Endothelial cell (in vitro differentiated cells): ENCODE data around the gene DET1. TPM values are rescaled to one million over a fixed set of nuclear protein-coding genes. Genes with fewer than 3 reads are reported as not detected.

Experiments used
- DNase-seq: peaks from one replicate; pipeline ENCODE4 v3.0.0; 2021; ENCODE audit warnings: low spot score
- H3K27ac Mint-ChIP-seq: one replicate; pipeline ENCODE4 v1.8.0; 2021; ENCODE audit warnings: mixed read lengths, inconsistent platforms; ENCODE audit not compliant: unreplicated experiment
- H3K27me3 Mint-ChIP-seq: one replicate; pipeline ENCODE4 v1.8.0; 2021; ENCODE audit warnings: mild to moderate bottlenecking, moderate library complexity, mixed read lengths, inconsistent platforms; ENCODE audit not compliant: unreplicated experiment
- H3K36me3 Mint-ChIP-seq: one replicate; pipeline ENCODE4 v1.8.0; 2021; ENCODE audit warnings: mild to moderate bottlenecking, low read depth, mixed read lengths, inconsistent platforms; ENCODE audit not compliant: unreplicated experiment
- H3K4me1 Mint-ChIP-seq: one replicate; pipeline ENCODE4 v1.8.0; 2021; ENCODE audit warnings: mild to moderate bottlenecking, mixed read lengths, inconsistent platforms; ENCODE audit not compliant: unreplicated experiment
- H3K4me3 Mint-ChIP-seq: one replicate; pipeline ENCODE4 v1.8.0; 2021; ENCODE audit warnings: mild to moderate bottlenecking, mixed read lengths, inconsistent platforms; ENCODE audit not compliant: unreplicated experiment
- H3K9me3 Mint-ChIP-seq: one replicate; pipeline ENCODE4 v1.8.0; 2021; ENCODE audit warnings: mixed read lengths, inconsistent platforms; ENCODE audit not compliant: unreplicated experiment
- total RNA-seq: library from RNA; stranded (reverse); fragmentation: NEBNext Ultra II Directional; extraction: Animal tissue kit (Norgen Biotek cat#: 25700); gene quantifications from one replicate; pipeline ENCODE4 v1.2.1, GENCODE V29; 2021; ENCODE audit not compliant: unreplicated experiment
- TF ChIP-seq, protein P1 (sequence below): fragments of 200-600 bp; sonication (generic); IDR thresholded peaks from one replicate; pipeline ENCODE4 v1.5.0; 2021; ENCODE audit warnings: antibody characterized with exemption; ENCODE audit not compliant: unreplicated experiment

The DET1 gene
- total RNA-seq, 1 donor from 2014 or later, result 4.4 TPM

- Mint-ChIP-seq H3K4me3 (no peak overlapping the region), H3K36me3 (no peaks in the 10 kb centered on the region), H3K9me3 (no peaks in the 10 kb centered on the region), H3K27ac (no peak overlapping the region), H3K4me1 (no peaks in the 10 kb centered on the region), H3K27me3 (peaks cover under 1% of the 10 kb centered on the region)
- TF ChIP-seq, protein P1, sequence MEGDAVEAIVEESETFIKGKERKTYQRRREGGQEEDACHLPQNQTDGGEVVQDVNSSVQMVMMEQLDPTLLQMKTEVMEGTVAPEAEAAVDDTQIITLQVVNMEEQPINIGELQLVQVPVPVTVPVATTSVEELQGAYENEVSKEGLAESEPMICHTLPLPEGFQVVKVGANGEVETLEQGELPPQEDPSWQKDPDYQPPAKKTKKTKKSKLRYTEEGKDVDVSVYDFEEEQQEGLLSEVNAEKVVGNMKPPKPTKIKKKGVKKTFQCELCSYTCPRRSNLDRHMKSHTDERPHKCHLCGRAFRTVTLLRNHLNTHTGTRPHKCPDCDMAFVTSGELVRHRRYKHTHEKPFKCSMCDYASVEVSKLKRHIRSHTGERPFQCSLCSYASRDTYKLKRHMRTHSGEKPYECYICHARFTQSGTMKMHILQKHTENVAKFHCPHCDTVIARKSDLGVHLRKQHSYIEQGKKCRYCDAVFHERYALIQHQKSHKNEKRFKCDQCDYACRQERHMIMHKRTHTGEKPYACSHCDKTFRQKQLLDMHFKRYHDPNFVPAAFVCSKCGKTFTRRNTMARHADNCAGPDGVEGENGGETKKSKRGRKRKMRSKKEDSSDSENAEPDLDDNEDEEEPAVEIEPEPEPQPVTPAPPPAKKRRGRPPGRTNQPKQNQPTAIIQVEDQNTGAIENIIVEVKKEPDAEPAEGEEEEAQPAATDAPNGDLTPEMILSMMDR, result no peak
- DNase-seq, result no peak
These were observed 32.8 kb upstream of the DET1 start for GRCh38 chr15:88579322-88579721.

- H3K4me1 Mint-ChIP-seq, result no peaks in the 10 kb centered on the region
- H3K4me3 Mint-ChIP-seq, result no peak overlapping the region
- H3K36me3 Mint-ChIP-seq, result no peaks in the 10 kb centered on the region
- TF ChIP-seq, protein P1, result no peak
- no peak overlapping the region for H3K27ac Mint-ChIP-seq
- no peak for DNase-seq
- no peaks in the 10 kb centered on the region for H3K9me3 Mint-ChIP-seq
- H3K27me3 Mint-ChIP-seq, result peaks cover 5% of the 10 kb centered on the region
These were observed 28.2 kb upstream of the DET1 start for GRCh38 chr15:88574655-88575054.

- no peak overlapping the region for H3K27ac Mint-ChIP-seq
- H3K4me1 Mint-ChIP-seq, result no peaks in the 10 kb centered on the region
- no peak for DNase-seq
- no peak overlapping the region for H3K4me3 Mint-ChIP-seq
- H3K9me3 Mint-ChIP-seq, result no peaks in the 10 kb centered on the region
- peaks cover 5% of the 10 kb centered on the region for H3K27me3 Mint-ChIP-seq
- TF ChIP-seq, protein P1, result no peak
- H3K36me3 Mint-ChIP-seq, result no peaks in the 10 kb centered on the region
These were observed 27.6 kb upstream of the DET1 start for GRCh38 chr15:88574077-88574476.

DNA sequence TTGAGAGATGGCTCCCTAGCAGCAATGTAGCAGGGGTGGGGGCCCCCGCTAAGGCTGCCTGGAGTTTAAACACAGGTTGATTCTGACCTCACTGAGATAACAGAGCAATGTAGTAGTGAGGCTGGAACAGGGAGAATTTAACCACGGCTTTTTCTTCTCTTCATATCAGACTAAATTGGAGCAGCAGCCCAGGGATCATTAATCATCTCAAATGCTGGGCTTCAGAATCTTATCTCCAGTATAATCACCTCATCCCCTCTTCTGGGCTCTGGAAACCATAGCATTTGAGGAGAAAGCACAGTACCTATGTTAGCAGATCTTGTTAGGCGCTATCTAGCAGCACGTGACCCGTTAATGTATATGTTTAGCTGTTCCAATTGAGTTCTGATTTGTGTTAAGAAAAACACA lies 25.4 kb upstream of the DET1 start:
- no peaks in the 10 kb centered on the region for H3K9me3 Mint-ChIP-seq
- peaks cover 6% of the 10 kb centered on the region for H3K27me3 Mint-ChIP-seq
- no peaks in the 10 kb centered on the region for H3K4me1 Mint-ChIP-seq
- H3K36me3 Mint-ChIP-seq, result peaks cover 3% of the 10 kb centered on the region
- no peak for DNase-seq
- no peak overlapping the region for H3K27ac Mint-ChIP-seq
- no peak overlapping the region for H3K4me3 Mint-ChIP-seq
- TF ChIP-seq, protein P1, result no peak

DNA sequence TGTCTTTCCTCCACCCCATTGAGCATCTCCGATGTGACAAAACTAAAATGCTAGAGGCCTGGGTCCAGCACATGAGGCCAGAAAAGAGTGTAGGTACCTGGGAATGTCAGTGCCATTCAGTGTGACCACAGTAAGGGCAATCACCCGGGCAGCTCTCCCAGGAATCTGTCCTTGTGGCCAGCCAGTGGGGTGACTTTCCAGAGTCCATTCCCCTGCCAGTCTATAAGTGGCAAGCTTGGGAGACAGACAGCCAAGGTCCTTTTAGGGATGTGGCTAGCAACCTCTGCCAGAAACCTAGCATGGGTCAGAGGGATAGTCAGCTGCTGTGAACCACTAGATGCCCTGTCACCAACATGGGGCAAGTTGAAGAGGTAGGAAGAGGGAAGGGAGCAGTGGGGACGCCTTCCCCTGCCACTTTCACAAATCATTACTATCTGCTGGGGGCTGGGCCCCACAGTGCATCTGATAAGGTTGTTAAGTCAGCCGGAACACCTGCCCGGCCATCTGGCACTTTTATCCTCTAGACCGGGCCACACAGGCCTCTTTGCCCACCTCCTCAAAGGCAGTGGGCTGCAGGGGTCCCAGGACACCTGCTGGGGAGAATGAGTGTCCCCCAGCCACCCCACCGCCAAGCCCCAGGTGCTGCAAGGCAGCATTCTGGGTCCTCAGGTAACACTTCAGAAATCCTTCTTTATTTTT lies 24.8 kb upstream of the DET1 start:
- TF ChIP-seq, protein P1, result no peak
- peaks cover 7% of the 10 kb centered on the region for H3K27me3 Mint-ChIP-seq
- no peaks in the 10 kb centered on the region for H3K4me1 Mint-ChIP-seq
- H3K36me3 Mint-ChIP-seq, result peaks cover 3% of the 10 kb centered on the region
- DNase-seq, result no peak
- no peak overlapping the region for H3K4me3 Mint-ChIP-seq
- H3K27ac Mint-ChIP-seq, result no peak overlapping the region
- H3K9me3 Mint-ChIP-seq, result no peaks in the 10 kb centered on the region
